ENCODE results near the gene ACSM2B.

Gene ACSM2B

DNA sequence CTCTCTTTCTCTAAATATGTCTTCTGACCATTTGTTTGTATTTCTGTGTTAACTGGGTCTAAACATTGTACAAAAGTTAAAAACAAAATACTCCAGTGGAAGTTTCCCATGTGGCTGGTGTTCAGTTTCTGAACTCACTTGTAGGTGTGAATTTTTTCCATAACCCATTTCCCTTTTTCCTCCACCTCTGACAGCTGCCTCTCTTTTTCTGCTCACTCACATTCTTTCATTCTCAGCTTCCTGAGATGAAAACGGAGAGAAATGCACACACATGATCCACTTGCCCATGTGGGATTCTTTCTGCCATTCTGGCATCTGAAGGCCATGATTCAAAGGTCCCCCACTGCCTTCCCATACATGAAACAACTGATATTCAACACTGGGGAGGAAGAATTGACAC is 41.1 kb upstream of the ACSM2B start:
- Histone ChIP-seq H3K9me2 (replicated peaks; ENCODE audit: control insufficient read depth, low read length) (no peaks in the 10 kb centered on the region), H3K27ac (ENCODE audit: low read depth, low read length) (no peak overlapping the region), H3K27me3 (ENCODE audit: control insufficient read depth, low read length) (peaks cover 8% of the 10 kb centered on the region; the same call in 1 of the 2 replicates), H3K9me3 (ENCODE audit: control insufficient read depth, insufficient read depth, low read length) (no peaks in the 10 kb centered on the region), H4K20me1 (ENCODE audit: control insufficient read depth, insufficient read depth, low read depth, low read length) (no peaks in the 10 kb centered on the region), H3K36me3 (ENCODE audit: control insufficient read depth, low read length) (no peaks in the 10 kb centered on the region), H3K4me1 (ENCODE audit: control insufficient read depth, low read length) (no peaks in the 10 kb centered on the region), H3K4me2 (ENCODE audit: low read length) (no peak overlapping the region), H3K4me3 (ENCODE audit: low read length) (no peak overlapping the region), H3K79me2 (ENCODE audit: control insufficient read depth, low read length) (no peaks in the 10 kb centered on the region), H3F3A (ENCODE audit: control insufficient read depth, insufficient read depth) (no peaks in the 10 kb centered on the region)
- TF ChIP-seq EZH2phosphoT487 (IDR thresholded peaks at IDR 0.05; ENCODE audit: borderline replicate concordance, low read length), result no peak
- TF ChIP-seq, protein P1, sequence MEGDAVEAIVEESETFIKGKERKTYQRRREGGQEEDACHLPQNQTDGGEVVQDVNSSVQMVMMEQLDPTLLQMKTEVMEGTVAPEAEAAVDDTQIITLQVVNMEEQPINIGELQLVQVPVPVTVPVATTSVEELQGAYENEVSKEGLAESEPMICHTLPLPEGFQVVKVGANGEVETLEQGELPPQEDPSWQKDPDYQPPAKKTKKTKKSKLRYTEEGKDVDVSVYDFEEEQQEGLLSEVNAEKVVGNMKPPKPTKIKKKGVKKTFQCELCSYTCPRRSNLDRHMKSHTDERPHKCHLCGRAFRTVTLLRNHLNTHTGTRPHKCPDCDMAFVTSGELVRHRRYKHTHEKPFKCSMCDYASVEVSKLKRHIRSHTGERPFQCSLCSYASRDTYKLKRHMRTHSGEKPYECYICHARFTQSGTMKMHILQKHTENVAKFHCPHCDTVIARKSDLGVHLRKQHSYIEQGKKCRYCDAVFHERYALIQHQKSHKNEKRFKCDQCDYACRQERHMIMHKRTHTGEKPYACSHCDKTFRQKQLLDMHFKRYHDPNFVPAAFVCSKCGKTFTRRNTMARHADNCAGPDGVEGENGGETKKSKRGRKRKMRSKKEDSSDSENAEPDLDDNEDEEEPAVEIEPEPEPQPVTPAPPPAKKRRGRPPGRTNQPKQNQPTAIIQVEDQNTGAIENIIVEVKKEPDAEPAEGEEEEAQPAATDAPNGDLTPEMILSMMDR (IDR thresholded peaks at IDR 0.05; ENCODE audit: low read depth, low read length, poor library complexity, severe bottlenecking), result no peak

DNA sequence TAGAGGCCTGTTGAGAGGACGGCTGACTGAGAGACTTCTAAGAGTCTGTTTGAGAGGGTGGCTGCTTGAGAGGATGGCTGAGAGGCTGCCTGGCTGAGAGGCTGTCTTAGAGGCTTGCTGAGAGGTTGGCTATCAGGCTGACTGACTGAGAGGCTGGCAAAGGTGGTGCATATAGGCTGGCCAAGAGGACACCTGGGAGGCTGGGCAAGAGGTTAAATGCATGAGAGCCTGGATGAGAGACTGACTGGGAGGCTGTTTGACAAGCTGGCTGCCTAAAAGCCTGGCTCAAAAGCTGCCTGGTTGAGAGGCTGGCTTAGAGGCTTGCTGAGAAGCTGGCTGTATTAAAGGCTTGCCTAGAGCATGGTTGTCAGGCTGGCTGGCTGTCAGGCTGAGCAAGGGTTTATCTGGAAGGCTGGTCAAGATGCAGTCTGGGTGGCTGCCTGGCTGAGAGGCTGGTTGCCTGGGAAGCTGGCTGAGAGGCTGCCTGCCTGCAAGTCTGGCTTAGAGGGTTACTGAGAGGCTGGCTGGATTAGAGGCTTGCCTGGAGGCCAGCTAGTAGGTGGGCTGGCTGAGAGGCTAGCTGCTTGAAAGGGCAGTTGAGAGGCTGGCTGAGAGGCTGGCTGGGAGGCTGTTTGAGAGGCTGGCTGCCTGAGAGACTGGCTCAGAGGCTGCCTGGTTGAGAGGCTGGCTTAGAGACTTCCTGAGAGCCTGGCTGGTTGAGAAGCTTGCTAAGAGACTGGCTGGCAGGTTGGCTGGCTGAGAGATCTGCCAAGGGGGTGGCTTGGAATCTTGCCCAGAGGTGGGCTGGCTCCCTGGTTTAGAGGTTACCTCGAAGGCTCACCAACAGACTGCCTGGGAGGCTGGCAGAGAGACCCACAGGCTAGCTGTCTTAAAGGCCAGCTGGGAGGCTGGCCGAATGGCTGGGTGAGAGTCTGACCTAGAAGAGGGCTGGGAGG is 38.3 kb upstream of the ACSM2B start:
- Histone ChIP-seq H3K4me2 (ENCODE audit: low read length) (no peak overlapping the region), H3K9me3 (ENCODE audit: control insufficient read depth, insufficient read depth, low read length) (no peaks in the 10 kb centered on the region), H3K36me3 (ENCODE audit: control insufficient read depth, low read length) (no peaks in the 10 kb centered on the region), H3K27ac (ENCODE audit: low read depth, low read length) (no peak overlapping the region), H4K20me1 (ENCODE audit: control insufficient read depth, insufficient read depth, low read depth, low read length) (no peaks in the 10 kb centered on the region), H3K79me2 (ENCODE audit: control insufficient read depth, low read length) (no peaks in the 10 kb centered on the region), H3K4me1 (ENCODE audit: control insufficient read depth, low read length) (no peaks in the 10 kb centered on the region), H3K9me2 (replicated peaks; ENCODE audit: control insufficient read depth, low read length) (no peaks in the 10 kb centered on the region), H3K4me3 (ENCODE audit: low read length) (no peak overlapping the region), H3K27me3 (ENCODE audit: control insufficient read depth, low read length) (0 out of 2 replicates have a peak, but pooled peaks cover 4% of the 10 kb centered on the region), H3F3A (ENCODE audit: control insufficient read depth, insufficient read depth) (no peaks in the 10 kb centered on the region)
- TF ChIP-seq EZH2phosphoT487 (IDR thresholded peaks at IDR 0.05; ENCODE audit: borderline replicate concordance, low read length), result no peak
- TF ChIP-seq, protein P1 (IDR thresholded peaks at IDR 0.05; ENCODE audit: low read depth, low read length, poor library complexity, severe bottlenecking), result no peak

DNA sequence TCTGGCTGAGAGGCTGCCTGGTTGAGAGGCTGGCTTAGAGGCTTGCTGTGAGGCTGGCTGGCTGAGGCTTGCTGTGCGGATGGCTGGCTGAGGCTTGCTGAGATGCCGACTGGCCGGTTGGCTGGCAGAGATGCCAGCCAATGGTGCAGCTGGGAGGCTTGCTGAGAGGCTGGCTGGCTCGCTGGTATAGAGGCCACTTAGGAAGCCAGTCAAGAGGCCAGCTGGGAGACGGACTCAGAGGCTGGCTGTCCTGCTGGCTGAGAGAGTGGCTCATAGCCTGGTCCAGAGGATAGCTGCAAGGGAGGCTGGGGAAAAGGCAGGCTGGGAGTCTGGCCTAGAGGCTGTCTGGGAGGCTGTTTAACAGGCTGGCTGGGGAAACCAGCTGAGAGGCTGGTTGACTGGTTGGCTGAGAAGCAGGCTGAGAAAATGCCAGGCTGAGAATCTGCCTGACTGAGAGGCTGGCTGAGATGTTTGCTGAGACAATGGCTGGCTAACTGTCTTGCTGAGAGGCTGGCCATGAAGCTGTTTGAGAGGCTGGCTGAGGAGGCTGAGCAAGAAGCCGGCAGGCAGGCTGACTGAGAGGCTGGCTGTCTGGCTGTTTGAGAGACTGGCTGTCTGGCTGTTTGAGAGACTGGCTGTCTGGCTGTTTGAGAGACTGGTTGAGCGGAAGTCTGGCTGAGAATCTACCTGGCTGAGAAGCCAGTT is 37.5 kb upstream of the ACSM2B start:
- no peaks in the 10 kb centered on the region for H3K36me3 ChIP-seq (ENCODE audit: control insufficient read depth, low read length)
- H3K9me2 ChIP-seq (replicated peaks; ENCODE audit: control insufficient read depth, low read length), result no peaks in the 10 kb centered on the region
- H4K20me1 ChIP-seq (ENCODE audit: control insufficient read depth, insufficient read depth, low read depth, low read length), result no peaks in the 10 kb centered on the region
- no peaks in the 10 kb centered on the region for H3K79me2 ChIP-seq (ENCODE audit: control insufficient read depth, low read length)
- no peak overlapping the region for H3K27ac ChIP-seq (ENCODE audit: low read depth, low read length)
- no peaks in the 10 kb centered on the region for H3K4me1 ChIP-seq (ENCODE audit: control insufficient read depth, low read length)
- no peak overlapping the region for H3K4me3 ChIP-seq (ENCODE audit: low read length)
- no peak overlapping the region for H3K4me2 ChIP-seq (ENCODE audit: low read length)
- H3K27me3 ChIP-seq (ENCODE audit: control insufficient read depth, low read length), result 0 out of 2 replicates have a peak, but pooled peaks cover 4% of the 10 kb centered on the region
- no peaks in the 10 kb centered on the region for H3K9me3 ChIP-seq (ENCODE audit: control insufficient read depth, insufficient read depth, low read length)
- no peaks in the 10 kb centered on the region for H3F3A ChIP-seq (ENCODE audit: control insufficient read depth, insufficient read depth)
- no peak for TF ChIP-seq EZH2phosphoT487 (IDR thresholded peaks at IDR 0.05; ENCODE audit: borderline replicate concordance, low read length)
- TF ChIP-seq, protein P1 (IDR thresholded peaks at IDR 0.05; ENCODE audit: low read depth, low read length, poor library complexity, severe bottlenecking), result no peak
